GM20000 (cell line): Measurements from ENCODE around the gene CDK5R1.
"Not testable (repeated sequence)": the region's sequence is repeated elsewhere in the genome, so short reads cannot be mapped to it uniquely, and the experiment has no call there.

Source experiments
- DNase-seq: peaks from one replicate; pipeline ENCODE4 v3.0.0; 2012; ENCODE audit warnings: low spot score
- CTCF ChIP-seq: IDR thresholded peaks from 2 replicates; pipeline ENCODE4 v1.5.1; 2012; ENCODE audit warnings: mild to moderate bottlenecking, control low read depth; ENCODE audit errors: extremely low read depth, missing control alignments

The CDK5R1 gene

DNA sequence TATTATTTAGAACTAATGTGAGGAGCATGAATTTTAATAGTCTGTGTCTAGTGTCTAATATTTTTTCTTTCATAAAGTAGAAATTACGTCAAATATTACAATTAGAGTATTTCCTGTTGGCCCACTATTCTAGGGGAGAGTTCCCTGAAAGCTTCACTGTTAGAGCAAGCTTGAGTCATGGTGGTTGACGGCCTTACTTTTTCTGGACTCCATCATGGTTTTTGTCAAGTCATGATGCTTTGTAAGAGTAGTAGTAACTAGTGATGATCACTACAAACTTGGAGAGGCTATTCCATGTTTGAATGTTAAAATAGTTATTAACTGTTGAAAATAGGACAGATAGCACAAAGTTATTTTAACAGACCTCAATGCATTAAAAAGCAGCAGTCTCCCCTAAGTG is 40.8 kb upstream of the CDK5R1 start:
- no peak for TF ChIP-seq CTCF

DNA sequence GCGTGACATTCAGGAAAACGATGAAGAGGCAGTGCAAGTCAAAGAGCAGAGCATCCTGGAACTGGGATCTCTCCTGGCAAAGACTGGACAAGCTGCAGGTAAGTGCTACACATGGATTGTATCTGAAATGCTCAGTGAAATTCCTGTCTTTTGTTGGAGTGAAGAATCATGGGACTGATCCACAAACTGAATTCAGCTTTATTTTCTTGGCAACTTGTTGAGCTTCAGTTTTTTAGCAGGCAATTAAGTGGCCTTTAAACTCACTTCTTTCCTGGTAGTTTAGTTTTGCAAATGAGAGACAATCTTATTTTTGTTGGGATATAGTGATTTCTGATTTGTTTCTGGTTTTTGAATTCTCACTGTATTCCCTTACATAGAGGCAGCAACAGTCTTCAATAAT is 39.8 kb upstream of the CDK5R1 start:
- TF ChIP-seq CTCF = no peak

More for the DNA sequence above, 40.8 kb upstream of the CDK5R1 start:
- no peak for DNase-seq

GRCh38 chr17:32449963-32450362 is 36.8 kb upstream of the CDK5R1 start:
- no peak for TF ChIP-seq CTCF
- no peak for DNase-seq

More for the DNA sequence above, 39.8 kb upstream of the CDK5R1 start:
- no peak for DNase-seq

- DNase-seq = not testable (repeated sequence)
These were observed 36.4 kb upstream of the CDK5R1 start for GRCh38 chr17:32450379-32450778.

- TF ChIP-seq CTCF = no peak
- DNase-seq = no peak
These were observed 34.9 kb upstream of the CDK5R1 start for GRCh38 chr17:32451879-32452278.

GRCh38 chr17:32452281-32452680 is 34.5 kb upstream of the CDK5R1 start:
- no peak for DNase-seq

DNA sequence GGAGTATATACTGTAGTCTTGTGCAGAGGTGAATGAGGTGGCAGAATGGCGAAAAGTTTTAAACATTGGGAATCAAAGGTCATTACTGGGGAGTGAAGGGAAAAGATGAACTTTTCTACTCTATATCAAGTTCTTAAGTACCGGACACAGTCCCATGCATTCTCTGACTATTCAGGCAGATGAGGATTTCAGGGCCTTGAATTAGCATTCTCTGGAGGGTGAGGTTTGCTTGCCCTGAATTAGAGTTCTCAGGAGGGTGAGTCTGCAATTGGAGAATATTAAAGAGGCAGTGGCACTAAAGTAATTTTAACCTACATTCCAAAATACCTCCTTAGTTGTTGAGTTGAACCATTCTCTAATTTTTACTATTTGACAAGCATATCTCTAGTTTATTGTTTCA is 33.4 kb upstream of the CDK5R1 start:
- no peak for DNase-seq
- TF ChIP-seq CTCF = no peak

More at GRCh38 chr17:32452281-32452680, 34.5 kb upstream of the CDK5R1 start:
- TF ChIP-seq CTCF = no peak

DNA sequence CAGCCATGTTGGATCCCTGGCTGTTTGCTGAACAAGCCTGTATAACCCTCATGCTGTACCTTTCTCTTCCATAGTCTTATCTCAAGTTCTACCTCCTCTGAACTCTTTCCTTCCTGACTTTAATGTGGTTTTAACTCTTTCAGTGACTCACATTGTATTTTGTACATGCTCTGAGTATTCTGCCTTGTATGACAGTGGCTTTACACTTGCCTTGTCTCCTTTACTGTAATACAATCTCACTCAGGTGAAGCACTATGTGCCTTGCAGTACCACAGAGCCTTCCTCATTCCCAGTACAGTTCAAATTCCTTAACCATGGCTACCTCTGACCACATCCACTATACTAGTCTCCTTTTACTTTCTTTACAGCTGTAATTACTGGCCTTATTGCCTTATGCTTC is 28.4 kb upstream of the CDK5R1 start:
- no peak for TF ChIP-seq CTCF
- no peak for DNase-seq
